Measurements from ENCODE around the gene ZFP62.
A peak's percentile ranks its signal among the peaks of the same experiment; 100 is the strongest.
"Not testable (repeated sequence)": the region's sequence is repeated elsewhere in the genome, so short reads cannot be mapped to it uniquely, and the experiment has no call there.

ZFP62 gene

DNA sequence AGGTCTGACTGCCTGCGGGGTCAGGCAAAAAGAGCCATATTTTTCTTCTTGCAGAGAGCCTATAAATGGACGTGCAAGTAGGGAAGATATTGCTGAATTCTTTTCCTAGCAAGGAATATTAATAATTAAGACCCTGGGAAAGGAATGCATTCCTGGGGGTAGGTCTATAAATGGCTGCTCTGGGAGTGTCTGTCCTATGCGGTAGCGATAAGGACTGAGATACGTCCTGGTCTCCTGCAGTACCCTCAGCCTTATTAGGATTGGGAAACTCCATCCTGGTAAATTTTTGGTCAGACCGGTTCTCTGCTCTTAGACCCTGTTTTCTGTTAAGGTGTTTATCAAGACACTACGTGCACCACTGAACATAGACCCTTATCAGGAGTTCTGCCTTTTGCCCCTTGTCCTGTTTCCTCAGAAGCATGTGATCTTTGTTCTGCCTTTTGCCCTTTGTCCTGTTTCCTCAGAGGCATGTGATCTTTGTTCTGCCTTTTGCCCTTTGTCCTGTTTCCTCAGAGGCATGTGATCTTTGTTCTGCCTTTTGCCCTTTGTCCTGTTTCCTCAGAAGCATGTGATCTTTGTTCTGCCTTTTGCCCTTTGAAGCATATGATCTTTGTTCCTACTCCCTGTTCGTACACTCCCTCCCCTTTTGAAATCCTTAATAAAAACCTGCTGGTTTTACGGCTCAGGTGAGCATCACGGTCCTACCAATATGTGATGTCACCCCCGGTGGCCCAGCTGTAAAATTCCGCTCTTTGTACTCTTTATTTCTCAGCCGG, 32.1 kb downstream of the ZFP62 start:
- not testable (repeated sequence) for DNase-seq

GRCh38 chr5:180827374-180827773, 33.7 kb downstream of the ZFP62 start:
- DNase-seq, result not testable (repeated sequence)

- DNase-seq, result no peak
Measured at GRCh38 chr5:180825768-180826525, 35.1 kb downstream of the ZFP62 start.

DNA sequence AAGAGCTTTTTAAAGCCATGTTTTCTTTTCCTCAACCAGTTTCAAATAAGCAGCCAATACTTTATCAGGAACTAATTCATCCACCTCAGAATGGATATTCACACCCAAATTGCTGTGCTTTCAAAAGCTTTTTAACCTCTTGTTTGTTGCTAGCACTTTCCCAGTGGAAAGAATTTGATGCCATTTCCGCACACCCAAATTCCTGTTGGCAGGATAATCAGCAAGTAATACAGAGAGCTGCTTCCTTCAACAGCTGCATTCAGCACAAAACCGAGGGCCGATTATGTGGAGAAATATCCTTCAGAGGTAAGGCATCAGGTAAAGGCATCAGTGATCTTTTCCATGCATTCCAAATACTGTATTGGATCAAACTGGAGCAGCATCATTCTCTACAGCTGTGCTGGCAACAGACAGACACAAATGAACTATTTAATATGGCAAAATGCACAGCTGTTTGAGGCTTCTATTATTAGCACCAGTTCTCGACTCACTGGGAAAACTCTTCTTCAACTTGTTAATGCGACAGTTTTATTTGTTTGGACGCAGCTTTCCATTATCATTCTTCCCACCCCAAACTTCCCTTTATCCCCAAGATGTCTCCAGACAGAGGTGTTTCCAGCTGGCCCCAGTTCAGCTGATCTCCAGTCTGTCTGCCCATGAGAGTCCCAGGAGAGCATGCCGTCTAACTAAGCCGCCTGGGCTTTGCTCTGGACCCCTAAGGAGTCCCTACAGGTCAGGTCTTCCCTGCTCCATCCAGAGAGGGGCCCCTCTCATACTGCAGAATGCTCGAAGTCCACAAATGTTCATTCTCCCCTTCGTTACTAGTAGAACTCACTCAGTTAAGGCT, 36.2 kb downstream of the ZFP62 start:
- no peak for DNase-seq

DNA sequence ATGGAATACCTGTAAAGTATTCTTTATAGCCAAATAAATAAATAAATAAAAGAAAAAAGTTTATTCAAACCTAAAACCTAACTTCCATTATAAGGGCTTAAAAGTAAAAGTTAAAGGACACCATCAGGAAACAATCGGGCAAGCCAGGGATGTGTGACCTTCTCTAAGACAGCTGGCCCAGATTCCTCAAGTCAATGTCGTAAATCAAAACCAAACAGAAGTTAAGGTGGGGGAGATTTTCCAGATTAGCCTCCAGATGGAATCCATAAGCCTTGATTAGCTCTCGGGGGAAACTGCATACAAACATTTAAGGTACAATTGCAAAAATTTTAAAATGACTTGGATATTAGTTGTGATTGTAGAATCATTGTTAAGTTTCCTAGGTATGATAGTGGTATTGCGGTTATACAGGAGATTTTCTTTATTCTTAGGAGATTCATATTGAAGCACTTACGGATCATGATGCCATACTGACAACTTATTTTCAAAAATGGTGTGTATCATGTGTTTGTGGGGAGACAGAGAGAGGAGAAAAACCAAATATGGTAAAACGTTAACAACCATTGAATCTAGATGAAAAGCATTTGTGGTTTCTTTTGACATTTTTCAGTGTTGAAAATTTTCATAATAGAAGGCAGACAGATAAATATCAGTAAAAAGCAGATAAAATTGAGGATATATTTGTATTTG, 37.0 kb downstream of the ZFP62 start:
- no peak for DNase-seq

DNA sequence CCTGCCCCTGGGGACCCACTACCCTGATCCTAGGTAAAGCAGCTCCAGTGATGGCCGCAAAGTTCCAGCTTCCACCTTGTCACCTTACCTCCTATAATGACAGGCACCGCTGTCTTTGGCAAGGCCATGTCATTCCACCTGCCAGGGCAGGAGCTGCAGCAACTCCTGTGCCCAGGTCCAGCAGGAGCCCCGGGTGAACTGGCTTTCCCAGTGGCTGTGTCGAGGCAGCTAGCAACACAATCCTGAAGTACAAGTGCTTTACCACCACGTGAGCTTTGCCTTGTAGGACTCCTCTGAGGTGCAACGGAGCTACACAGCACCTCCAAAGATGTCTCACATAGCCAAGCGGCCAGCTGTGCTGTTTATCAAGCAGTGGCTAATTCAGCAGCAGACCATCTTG, 37.7 kb downstream of the ZFP62 start:
- DNase-seq, result no peak

GRCh38 chr5:180821538-180821937, 39.5 kb downstream of the ZFP62 start:
- DNase-seq, result no peak

DNA sequence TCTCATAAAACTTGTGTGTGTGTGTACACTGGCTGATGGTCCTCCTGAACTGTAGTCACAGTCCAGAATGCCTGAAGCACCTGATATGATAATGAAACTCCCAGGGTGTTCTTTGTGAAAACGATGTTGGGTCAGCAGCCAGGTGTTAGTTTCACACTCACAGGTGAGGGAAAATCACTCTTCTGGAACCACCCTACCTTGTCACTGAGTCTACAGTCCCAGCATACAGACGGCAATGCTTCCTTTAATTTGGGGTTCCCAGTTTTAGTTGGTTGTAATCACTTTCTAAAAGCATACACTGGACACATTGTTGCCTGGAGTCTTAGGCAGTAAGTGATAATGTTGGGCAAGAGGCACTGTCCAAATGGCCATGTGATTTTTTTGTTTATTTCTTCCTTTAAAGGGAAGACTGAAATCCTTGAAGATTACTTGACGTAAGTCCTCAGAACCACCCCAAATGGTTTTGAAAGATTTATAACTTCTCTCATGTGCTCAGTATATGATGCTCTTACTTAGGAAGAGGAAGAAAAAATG, 40.2 kb downstream of the ZFP62 start:
- no peak for DNase-seq

- DNase-seq, result no peak
Measured at GRCh38 chr5:180818677-180819341, 42.3 kb downstream of the ZFP62 start.

- DNase-seq, result no peak
Measured at GRCh38 chr5:180817893-180818674, 43.0 kb downstream of the ZFP62 start.

GRCh38 chr5:180816608-180817534, 44.2 kb downstream of the ZFP62 start:
- DNase-seq, result no peak

DNA sequence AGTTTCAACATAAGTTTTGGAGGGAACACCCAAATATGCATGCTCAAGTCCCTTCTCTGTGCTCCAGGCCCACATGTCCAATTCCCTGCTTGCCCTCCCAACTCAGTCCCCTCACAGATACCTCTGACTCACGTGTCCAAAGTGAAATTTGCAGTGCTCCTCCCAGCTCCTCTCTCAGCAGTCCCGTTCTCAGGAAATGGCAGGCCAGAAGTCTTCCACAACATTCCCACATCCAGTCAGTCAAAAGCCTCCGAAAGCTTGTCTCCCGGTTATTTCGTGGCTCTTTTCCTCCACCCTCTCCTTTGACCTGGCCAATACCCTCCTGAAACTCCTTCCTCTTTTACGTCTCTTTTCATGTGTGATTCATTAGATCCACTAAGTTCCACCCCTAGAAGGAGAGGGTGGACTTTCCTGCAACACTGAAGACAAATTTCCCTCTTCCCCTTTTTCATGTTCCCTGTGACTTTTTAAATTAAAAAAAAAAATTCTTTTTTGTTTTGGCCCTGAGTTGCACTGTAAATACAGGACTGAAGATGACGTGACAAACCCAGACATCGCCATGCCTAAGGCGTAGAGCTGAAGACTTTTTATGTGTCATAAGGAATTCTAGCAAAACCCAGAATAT, 45.7 kb downstream of the ZFP62 start:
- DNase-seq, result no peak

- DNase-seq, result no peak
Measured at GRCh38 chr5:180813420-180813819, 47.7 kb downstream of the ZFP62 start.

DNA sequence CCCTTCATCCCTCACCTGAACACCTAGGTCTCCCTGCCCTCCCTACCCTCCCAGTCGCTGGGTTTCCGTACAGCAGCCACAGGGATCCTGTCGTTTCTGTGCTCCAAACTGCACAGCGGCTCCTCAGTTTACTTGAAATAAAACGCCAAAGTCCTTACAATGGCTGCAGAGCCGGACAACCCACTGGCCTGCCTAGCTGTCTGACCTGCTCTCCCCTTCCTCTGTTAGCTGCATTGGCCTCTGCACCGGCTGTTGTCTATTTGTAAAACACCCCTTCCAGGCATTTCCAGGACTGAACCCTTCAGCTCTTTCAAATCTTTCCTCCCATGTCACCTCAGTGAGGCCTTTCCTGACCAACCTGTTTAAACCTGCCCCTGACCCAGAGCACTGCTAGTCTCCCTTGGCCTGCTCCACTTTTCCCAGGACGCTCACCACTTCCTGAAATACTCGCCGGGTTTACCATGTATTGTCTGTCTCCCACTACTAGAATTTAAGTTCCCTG, 49.4 kb downstream of the ZFP62 start:
- no peak for DNase-seq

DNA sequence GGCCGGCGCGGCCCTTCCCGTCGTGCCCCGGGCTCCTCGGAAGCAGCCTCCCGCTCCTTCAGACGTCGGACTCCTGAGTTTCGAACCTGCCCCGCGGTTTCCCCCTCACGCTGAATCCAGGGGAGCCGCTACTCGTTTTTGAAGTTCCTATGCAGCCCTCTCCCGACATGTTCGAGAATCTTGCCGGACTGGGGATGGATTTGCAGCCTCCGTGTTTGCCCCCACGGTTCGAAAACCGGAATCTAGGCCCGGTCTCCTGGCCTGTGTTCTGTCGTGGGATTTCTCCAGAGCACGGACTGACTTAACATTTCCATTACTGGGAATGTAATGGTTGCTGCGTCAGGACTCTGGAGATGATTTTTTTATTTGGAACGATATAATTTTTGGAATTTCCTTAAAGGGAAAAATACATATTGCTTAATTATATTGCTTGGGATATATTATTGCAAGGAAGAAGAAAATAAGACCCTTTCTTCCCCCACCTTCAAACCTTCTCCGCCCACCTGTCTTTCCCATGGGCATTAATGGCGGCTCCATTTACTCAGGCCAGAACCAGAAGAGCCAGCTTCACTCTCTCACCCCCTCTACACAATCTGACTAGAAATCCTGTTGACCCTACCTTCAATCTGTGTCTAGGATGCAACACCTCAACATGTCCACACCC, 50.0 kb downstream of the ZFP62 start:
- no peak for DNase-seq

DNA sequence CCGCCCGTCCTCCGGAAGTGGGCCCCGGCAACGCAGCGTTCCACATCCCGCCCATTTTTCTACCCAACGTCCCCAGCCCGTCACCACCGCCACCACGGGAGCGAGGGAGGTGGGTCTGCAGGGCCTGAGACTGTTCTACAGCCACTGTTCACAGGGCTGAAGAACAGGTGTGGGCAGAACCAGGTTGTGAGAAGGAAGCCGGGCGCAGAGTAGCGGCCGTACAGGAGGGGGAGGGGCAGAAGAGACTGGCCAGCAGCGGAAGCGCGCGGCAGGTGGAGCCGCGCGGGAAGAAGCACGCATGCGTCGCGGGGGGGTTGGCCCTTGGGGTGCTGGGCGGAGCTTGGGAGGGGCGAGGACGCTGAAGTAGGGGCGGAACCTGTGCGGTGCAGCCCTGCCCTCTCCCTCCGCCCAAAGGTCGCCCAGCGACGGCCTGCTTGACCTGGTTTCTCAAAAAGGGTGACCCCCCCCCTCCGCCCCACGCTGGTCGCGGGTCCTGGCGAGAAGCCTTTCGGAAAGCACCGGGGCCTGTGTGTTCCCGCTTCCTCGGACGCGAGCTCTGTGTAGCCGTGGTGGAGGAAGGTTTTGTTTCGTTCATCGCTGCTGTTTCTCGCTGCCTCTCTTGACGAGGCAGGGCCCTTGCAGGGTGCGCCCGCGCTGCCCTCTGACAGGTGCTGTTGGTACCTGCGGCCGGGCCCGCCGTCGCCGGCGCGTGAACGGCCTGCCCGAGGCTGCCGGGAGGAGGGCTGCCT, 50.7 kb downstream of the ZFP62 start:
- DNase-seq, result peak; percentile 84

DNA sequence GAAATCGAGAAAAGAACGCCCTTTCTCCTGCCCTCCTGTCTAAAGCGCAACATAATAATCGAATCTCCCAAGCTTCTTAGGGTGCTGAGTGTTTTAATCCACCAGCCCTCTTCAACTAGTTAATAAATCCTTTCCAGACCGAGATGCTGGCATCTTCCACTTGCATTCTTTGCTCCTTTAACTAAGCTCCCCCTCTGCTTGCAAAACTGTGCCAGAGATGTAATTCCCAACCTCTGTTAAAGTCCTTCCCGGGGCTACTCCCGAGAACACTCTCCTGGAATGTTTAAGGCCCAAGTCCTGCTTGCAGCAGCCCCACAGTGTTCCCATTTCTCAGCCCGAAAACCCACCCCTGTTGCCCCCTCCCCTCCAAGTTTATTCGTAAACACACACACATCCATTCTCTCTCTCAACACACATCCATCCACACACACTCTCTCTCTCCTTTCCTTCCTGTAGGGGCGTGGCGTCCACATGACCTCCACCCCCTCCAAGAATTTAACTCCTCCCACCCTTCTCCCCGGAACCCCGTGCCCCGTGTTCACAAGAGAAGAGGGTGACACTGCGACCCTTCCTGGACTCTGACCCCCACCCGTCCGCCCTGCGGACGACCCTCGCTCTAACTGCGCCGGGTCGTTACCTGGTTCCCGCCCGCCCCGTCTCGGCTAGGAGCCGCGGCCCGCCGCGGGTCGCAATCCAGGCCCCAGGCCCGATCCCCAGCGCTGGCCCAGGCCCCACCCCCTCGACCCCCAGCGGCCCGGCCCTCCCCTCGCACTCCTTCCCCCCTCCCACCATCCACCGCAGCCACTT, 51.5 kb downstream of the ZFP62 start:
- DNase-seq, result peak; percentile 87
